K562 (cell line): Measurements from ENCODE around the gene SULT1A2.

ENCODE experiments used
- EZH2 ChIP-seq: IDR thresholded peaks from 2 replicates; pipeline ENCODE4 v1.6.1; 2012; ENCODE audit warnings: low read depth, mild to moderate bottlenecking, inconsistent platforms, low read length, borderline replicate concordance
- PHF21A ChIP-seq: fragments of 450-650 bp; IDR thresholded peaks from 2 replicates; pipeline ENCODE4 v1.6.1; 2017; ENCODE audit warnings: low read depth, borderline replicate concordance
- TBP ChIP-seq: optimal IDR thresholded peaks from 2 replicates; pipeline ENCODE3; 2011; ENCODE audit warnings: low read depth, low read length, improper control_type of control experiment
- TEAD2 ChIP-seq: fragments of 450-650 bp; IDR thresholded peaks from 2 replicates; pipeline ENCODE4 v1.6.1; 2016; ENCODE audit warnings: missing genetic modification characterization, control low read depth, missing compliant biosample characterization
- ZNF785 ChIP-seq: fragments of 250-450 bp; sonication (Bioruptor Pico); IDR thresholded peaks from 2 replicates; pipeline ENCODE4 v1.4.0; 2020; ENCODE audit warnings: mild to moderate bottlenecking
- TF ChIP-seq, protein P1 (sequence below), 2 experiments: fragments of 450-650 bp in 1 of 2; sonication (generic) in 1 of 2; formaldehyde crosslinking in 1 of 2; IDR thresholded peaks in 1 of 2; conservative IDR thresholded peaks in 1 of 2; 2 replicates each; pipeline versions ENCODE4 v1.6.1 to v1.8.1; 2016 to 2023; ENCODE audit warnings: mild to moderate bottlenecking in 2 of 2, moderate library complexity in 2 of 2, inconsistent platforms in 1 of 2, missing genetic modification reagents in 1 of 2
- TF ChIP-seq, protein P2 (sequence below): sonication (generic); formaldehyde crosslinking; IDR thresholded peaks from 2 replicates; pipeline ENCODE4 v1.8.0; 2023; ENCODE audit warnings: mild to moderate bottlenecking, missing genetic modification reagents
- TF ChIP-seq, protein P3 (sequence below): sonication (generic); formaldehyde crosslinking; IDR thresholded peaks from 2 replicates; pipeline ENCODE4 v1.4.0; 2020; ENCODE audit warnings: mild to moderate bottlenecking, missing genetic modification reagents

DNA sequence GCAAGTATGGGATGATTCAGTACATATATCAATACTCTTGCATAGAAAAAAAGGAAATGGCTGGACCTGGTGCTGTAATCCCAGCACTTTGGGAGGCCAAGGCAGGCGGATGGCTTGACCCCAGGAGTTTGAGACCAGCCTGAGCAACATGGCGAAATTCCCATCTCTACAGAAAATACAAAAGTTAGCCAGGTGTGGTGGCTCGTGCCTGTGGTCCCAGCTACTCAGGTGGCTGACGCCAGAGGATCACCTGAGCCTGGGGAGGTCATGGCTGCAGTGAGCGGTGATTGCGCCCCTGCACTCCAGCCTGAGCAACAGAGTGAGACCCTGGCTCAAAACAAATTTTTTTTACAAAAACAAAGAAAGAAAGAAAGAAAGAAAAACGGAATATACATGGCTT lies 50.2 kb downstream of the SULT1A2 start:
- TF ChIP-seq, protein P1, sequence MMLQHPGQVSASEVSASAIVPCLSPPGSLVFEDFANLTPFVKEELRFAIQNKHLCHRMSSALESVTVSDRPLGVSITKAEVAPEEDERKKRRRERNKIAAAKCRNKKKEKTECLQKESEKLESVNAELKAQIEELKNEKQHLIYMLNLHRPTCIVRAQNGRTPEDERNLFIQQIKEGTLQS (IDR thresholded peaks at IDR 0.05) = no peak
- TF ChIP-seq, protein P1 (CRISPR knock-in tag; conservative IDR thresholded peaks at IDR 0.05) = no peak
- TF ChIP-seq, protein P2, sequence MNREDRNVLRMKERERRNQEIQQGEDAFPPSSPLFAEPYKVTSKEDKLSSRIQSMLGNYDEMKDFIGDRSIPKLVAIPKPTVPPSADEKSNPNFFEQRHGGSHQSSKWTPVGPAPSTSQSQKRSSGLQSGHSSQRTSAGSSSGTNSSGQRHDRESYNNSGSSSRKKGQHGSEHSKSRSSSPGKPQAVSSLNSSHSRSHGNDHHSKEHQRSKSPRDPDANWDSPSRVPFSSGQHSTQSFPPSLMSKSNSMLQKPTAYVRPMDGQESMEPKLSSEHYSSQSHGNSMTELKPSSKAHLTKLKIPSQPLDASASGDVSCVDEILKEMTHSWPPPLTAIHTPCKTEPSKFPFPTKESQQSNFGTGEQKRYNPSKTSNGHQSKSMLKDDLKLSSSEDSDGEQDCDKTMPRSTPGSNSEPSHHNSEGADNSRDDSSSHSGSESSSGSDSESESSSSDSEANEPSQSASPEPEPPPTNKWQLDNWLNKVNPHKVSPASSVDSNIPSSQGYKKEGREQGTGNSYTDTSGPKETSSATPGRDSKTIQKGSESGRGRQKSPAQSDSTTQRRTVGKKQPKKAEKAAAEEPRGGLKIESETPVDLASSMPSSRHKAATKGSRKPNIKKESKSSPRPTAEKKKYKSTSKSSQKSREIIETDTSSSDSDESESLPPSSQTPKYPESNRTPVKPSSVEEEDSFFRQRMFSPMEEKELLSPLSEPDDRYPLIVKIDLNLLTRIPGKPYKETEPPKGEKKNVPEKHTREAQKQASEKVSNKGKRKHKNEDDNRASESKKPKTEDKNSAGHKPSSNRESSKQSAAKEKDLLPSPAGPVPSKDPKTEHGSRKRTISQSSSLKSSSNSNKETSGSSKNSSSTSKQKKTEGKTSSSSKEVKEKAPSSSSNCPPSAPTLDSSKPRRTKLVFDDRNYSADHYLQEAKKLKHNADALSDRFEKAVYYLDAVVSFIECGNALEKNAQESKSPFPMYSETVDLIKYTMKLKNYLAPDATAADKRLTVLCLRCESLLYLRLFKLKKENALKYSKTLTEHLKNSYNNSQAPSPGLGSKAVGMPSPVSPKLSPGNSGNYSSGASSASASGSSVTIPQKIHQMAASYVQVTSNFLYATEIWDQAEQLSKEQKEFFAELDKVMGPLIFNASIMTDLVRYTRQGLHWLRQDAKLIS = no peak
- TF ChIP-seq EZH2 (no peak), TBP (no peak), TEAD2 (tag) (no peak), PHF21A (no peak), ZNF785 (CRISPR knock-in tag) (no peak)
- TF ChIP-seq, protein P3, sequence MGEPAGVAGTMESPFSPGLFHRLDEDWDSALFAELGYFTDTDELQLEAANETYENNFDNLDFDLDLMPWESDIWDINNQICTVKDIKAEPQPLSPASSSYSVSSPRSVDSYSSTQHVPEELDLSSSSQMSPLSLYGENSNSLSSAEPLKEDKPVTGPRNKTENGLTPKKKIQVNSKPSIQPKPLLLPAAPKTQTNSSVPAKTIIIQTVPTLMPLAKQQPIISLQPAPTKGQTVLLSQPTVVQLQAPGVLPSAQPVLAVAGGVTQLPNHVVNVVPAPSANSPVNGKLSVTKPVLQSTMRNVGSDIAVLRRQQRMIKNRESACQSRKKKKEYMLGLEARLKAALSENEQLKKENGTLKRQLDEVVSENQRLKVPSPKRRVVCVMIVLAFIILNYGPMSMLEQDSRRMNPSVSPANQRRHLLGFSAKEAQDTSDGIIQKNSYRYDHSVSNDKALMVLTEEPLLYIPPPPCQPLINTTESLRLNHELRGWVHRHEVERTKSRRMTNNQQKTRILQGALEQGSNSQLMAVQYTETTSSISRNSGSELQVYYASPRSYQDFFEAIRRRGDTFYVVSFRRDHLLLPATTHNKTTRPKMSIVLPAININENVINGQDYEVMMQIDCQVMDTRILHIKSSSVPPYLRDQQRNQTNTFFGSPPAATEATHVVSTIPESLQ (CRISPR knock-in tag) = no peak
